Keratinocyte (primary cell): ENCODE data around the gene WNT9B. TPM values are rescaled to one million over a fixed set of nuclear protein-coding genes. Genes with fewer than 3 reads are reported as not detected.
A peak's percentile ranks its signal among the peaks of the same experiment; 100 is the strongest.

ENCODE experiments used
- DNase-seq: peaks from one replicate; pipeline ENCODE4 v3.0.0-alpha.2; 2011; ENCODE audit warnings: low read depth, missing footprints, low spot score
- FAIRE-seq: peaks from 2 replicates; lab custom pipeline; 2011; peaks lifted over from hg19 to GRCh38; lab: Jason Lieb, UNC
- H2AFZ ChIP-seq: 2 replicates; pipeline ENCODE4 v1.6.0; 2012; ENCODE audit warnings: low read length, control low read depth, inconsistent platforms; ENCODE audit not compliant: control insufficient read depth
- H3K27ac ChIP-seq: 2 replicates; pipeline ENCODE4 v1.5.1; 2011; ENCODE audit warnings: low read length; ENCODE audit not compliant: control insufficient read depth, insufficient read depth
- H3K27me3 ChIP-seq: 3 replicates; pipeline ENCODE4 v1.6.0; 2011; ENCODE audit warnings: low read length; ENCODE audit not compliant: control insufficient read depth, insufficient read depth; ENCODE audit errors: extremely low read depth
- H3K36me3 ChIP-seq, 2 experiments: 2 replicates in 1 of 2; 3 replicates in 1 of 2; pipeline ENCODE4 v1.5.1; 2011; ENCODE audit warnings: low read length in 2 of 2, mild to moderate bottlenecking in 1 of 2; ENCODE audit not compliant: control insufficient read depth in 2 of 2, insufficient read depth in 2 of 2; ENCODE audit errors: extremely low read depth in 1 of 2
- H3K4me1 ChIP-seq: 3 replicates; pipeline ENCODE4 v1.5.1; 2011; ENCODE audit warnings: low read length; ENCODE audit not compliant: control insufficient read depth, insufficient read depth; ENCODE audit errors: extremely low read depth
- H3K4me2 ChIP-seq: 3 replicates; pipeline ENCODE4 v1.6.0; 2011; ENCODE audit warnings: low read depth, low read length; ENCODE audit not compliant: control insufficient read depth, insufficient read depth; ENCODE audit errors: extremely low read depth
- H3K4me3 ChIP-seq, 3 experiments: fragments of 200-600 bp in 1 of 3; sonication (generic) in 1 of 3; 2 replicates in 2 of 3; 3 replicates in 1 of 3; pipeline ENCODE4 v1.5.1; 2011 to 2016; ENCODE audit warnings: low read length in 3 of 3, mild to moderate bottlenecking in 3 of 3, control low read depth in 2 of 3, inconsistent platforms in 1 of 3, low read depth in 1 of 3, mixed read lengths in 1 of 3, mixed run types in 1 of 3, moderate library complexity in 1 of 3; ENCODE audit not compliant: control insufficient read depth in 2 of 3, insufficient read depth in 2 of 3; ENCODE audit errors: extremely low read depth in 1 of 3
- H3K79me2 ChIP-seq: 2 replicates; pipeline ENCODE4 v1.6.0; 2012; ENCODE audit warnings: low read length; ENCODE audit not compliant: control insufficient read depth, insufficient read depth
- H3K9ac ChIP-seq: 3 replicates; pipeline ENCODE4 v1.6.0; 2011; ENCODE audit warnings: low read length; ENCODE audit not compliant: control insufficient read depth, insufficient read depth; ENCODE audit errors: extremely low read depth
- H3K9me1 ChIP-seq: 3 replicates; pipeline ENCODE4 v1.6.0; 2011; ENCODE audit warnings: low read length; ENCODE audit not compliant: control insufficient read depth, insufficient read depth; ENCODE audit errors: extremely low read depth
- H3K9me3 ChIP-seq: 2 replicates; pipeline ENCODE4 v1.5.1; 2012; ENCODE audit warnings: low read depth, low read length; ENCODE audit not compliant: control insufficient read depth
- H4K20me1 ChIP-seq: 3 replicates; pipeline ENCODE4 v1.6.0; 2011; ENCODE audit warnings: low read length; ENCODE audit not compliant: control insufficient read depth, insufficient read depth; ENCODE audit errors: extremely low read depth
- EZH2 ChIP-seq: IDR thresholded peaks from one replicate; pipeline ENCODE4 v1.6.1; 2012; ENCODE audit warnings: inconsistent platforms, mild to moderate bottlenecking, low read length, moderate library complexity
- dilution Hi-C: fragments of 300-500 bp; cut with MboI; formaldehyde crosslinking; loops from one replicate; pipeline ENCODE4 v1.7.0; 2020; ENCODE audit warnings: low sequenced_read_pairs; ENCODE audit not compliant: extremely low pct_ligation_motif_present
- polyA plus RNA-seq, 5 experiments: library from polyadenylated mRNA; depleted of rRNA in 3 of 5; stranded (reverse) in 3 of 5; stranded (forward) in 1 of 5; unstranded in 1 of 5; fragments of >200 nt; gene quantifications; 1 replicate in 1 of 5; 2 replicates in 3 of 5; 3 replicates in 1 of 5; pipeline versions ENCODE4 v1.2.1 to v1.2.3, GENCODE V29; 2011 to 2012; ENCODE audit warnings: missing spikeins in 2 of 5, low read depth in 1 of 5, low replicate concordance in 1 of 5
- TF ChIP-seq, protein P1 (sequence below), 3 experiments: IDR thresholded peaks in 1 of 3; conservative IDR thresholded peaks in 1 of 3; optimal IDR thresholded peaks in 1 of 3; 2 replicates in 2 of 3; 3 replicates in 1 of 3; pipeline versions ENCODE3 to v1.5.1; 2011; ENCODE audit warnings: low read length in 3 of 3, mild to moderate bottlenecking in 3 of 3, moderate library complexity in 2 of 3, control low read depth in 1 of 3, inconsistent platforms in 1 of 3; ENCODE audit not compliant: insufficient read depth in 2 of 3; ENCODE audit errors: extremely low read depth in 1 of 3

Gene WNT9B
- polyA plus RNA-seq, 1 donor (not counting 4 experiments of a cell fraction or from before 2014, with no cell fraction given), result not detected

DNA sequence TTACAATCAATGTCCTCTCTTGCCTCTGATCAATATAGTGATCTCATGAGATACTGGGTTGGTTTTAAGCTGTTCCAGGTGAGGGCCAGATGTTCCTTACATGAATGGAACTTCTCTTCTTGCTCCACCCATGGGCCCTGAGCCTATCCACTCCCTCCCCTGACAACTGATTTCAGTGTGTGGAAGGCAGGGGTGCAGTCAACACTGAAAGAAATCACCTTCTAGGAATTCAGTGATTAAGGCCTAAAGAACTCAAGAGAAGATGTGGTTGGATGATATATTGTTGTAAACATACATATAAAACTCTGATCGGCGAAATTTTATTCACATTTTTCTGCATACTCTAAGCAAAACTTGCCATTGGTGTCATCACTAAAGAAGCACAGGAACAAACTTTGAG, 64.8 kb downstream of the WNT9B start:
- Histone ChIP-seq H3K4me3 (no peak overlapping the region), H4K20me1 (no peaks in the 10 kb centered on the region), H3K36me3 (no peaks in the 10 kb centered on the region), H3K27ac (no peak overlapping the region), H3K79me2 (no peaks in the 10 kb centered on the region), H3K9ac (no peak overlapping the region), H3K9me3 (no peaks in the 10 kb centered on the region), H3K27me3 (no peaks in the 10 kb centered on the region), H3K4me2 (no peak overlapping the region), H3K4me1 (peaks cover 12% of the 10 kb centered on the region), H3K9me1 (no peaks in the 10 kb centered on the region), H2AFZ (no peak overlapping the region)
- no peak for FAIRE-seq
- no peak for TF ChIP-seq EZH2
- TF ChIP-seq, protein P1, sequence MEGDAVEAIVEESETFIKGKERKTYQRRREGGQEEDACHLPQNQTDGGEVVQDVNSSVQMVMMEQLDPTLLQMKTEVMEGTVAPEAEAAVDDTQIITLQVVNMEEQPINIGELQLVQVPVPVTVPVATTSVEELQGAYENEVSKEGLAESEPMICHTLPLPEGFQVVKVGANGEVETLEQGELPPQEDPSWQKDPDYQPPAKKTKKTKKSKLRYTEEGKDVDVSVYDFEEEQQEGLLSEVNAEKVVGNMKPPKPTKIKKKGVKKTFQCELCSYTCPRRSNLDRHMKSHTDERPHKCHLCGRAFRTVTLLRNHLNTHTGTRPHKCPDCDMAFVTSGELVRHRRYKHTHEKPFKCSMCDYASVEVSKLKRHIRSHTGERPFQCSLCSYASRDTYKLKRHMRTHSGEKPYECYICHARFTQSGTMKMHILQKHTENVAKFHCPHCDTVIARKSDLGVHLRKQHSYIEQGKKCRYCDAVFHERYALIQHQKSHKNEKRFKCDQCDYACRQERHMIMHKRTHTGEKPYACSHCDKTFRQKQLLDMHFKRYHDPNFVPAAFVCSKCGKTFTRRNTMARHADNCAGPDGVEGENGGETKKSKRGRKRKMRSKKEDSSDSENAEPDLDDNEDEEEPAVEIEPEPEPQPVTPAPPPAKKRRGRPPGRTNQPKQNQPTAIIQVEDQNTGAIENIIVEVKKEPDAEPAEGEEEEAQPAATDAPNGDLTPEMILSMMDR (optimal IDR thresholded peaks at IDR 0.05 in 1 of 3, IDR thresholded peaks at IDR 0.05 in 1 of 3, conservative IDR thresholded peaks at IDR 0.05 in 1 of 3; ENCODE audit: extremely low read depth in 1 of 3, insufficient read depth in 2 of 3, low read length in 3 of 3), result no peak
- dilution Hi-C loops, result no loop called here
- DNase-seq, result peak; percentile 88

DNA sequence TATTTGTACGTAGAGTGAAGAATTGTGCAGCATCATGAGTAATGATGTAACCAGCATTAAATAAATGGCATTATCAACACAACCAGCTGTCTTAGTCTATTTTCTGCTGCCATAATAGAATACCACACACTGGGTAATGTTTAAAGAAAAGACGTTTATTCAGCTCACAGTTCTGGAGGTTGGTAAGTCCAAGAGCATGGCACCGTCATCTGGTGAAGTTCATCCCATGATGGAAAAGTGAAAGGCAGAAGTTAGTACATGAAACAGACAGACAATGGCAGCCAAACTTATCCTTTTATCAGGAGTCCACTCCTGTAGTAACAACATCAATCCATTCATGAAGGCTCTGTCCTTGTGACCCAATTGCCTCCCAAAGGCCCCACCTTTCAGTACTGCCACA, 65.2 kb downstream of the WNT9B start:
- no peaks in the 10 kb centered on the region for H3K9me3 ChIP-seq
- DNase-seq (no peak), FAIRE-seq (no peak)

More for the DNA sequence above, 65.2 kb downstream of the WNT9B start:
- H3K27ac ChIP-seq, result no peak overlapping the region
- H3K4me2 ChIP-seq, result no peak overlapping the region
- H3K79me2 ChIP-seq, result no peaks in the 10 kb centered on the region
- no peaks in the 10 kb centered on the region for H4K20me1 ChIP-seq
- H3K9me1 ChIP-seq, result no peaks in the 10 kb centered on the region
- no peak overlapping the region for H3K9ac ChIP-seq
- H3K36me3 ChIP-seq, result no peaks in the 10 kb centered on the region
- H3K27me3 ChIP-seq, result no peaks in the 10 kb centered on the region
- dilution Hi-C loops, result no loop called here
- no peak overlapping the region for H3K4me3 ChIP-seq
- peaks cover 12% of the 10 kb centered on the region for H3K4me1 ChIP-seq
- no peak for TF ChIP-seq EZH2
- TF ChIP-seq, protein P1 (optimal IDR thresholded peaks at IDR 0.05 in 1 of 3, IDR thresholded peaks at IDR 0.05 in 1 of 3, conservative IDR thresholded peaks at IDR 0.05 in 1 of 3; ENCODE audit: extremely low read depth in 1 of 3, insufficient read depth in 2 of 3, low read length in 3 of 3), result no peak
- no peak overlapping the region for H2AFZ ChIP-seq
